HT1080 (cell line): ENCODE measurements around the gene SLC47A1. TPM values are rescaled to one million over a fixed set of nuclear protein-coding genes. Genes with fewer than 3 reads are reported as not detected.

Experiments used
- DNase-seq: peaks from one replicate; pipeline ENCODE4 v3.0.0-alpha.2; 2015; ENCODE audit warnings: low read depth
- small RNA-seq: library from RNA; depleted of rRNA; stranded (forward); fragments of <200 nt; gene quantifications from one replicate; pipeline ENCODE3, GENCODE V24; 2014
- total RNA-seq: library from RNA; depleted of rRNA; stranded (reverse); fragments of >200 nt; shearing (Covaris generic); gene quantifications from 2 replicates; pipeline ENCODE4 v1.2.3, GENCODE V29; 2014; rRNA removed

Gene SLC47A1
- total RNA-seq, 1 experiment from 2014 or later = not detected

GRCh38 chr17:19590912-19591551 lies 57.4 kb downstream of the SLC47A1 start:
- no peak for DNase-seq

DNA sequence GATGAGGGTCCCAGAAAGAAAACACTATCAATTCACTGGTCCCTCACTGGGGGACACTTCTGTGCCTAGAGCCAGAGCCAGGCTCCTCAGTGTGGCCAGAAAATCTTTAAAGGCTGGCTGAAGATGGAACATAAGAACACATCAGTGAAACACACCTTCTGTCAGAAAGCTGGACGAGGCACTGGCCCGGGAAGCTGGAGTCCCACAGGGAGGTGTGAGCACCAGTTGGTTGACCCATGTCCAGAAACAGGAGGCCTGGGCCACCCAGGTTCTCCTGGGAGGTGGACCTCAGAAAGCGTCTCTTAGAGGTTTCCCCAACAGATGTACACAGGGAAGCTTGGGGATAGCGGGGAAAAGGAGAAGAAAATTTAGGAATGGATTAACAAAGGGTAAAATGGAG lies 58.7 kb downstream of the SLC47A1 start:
- no peak for DNase-seq

GRCh38 chr17:19596869-19597268 lies 63.2 kb downstream of the SLC47A1 start:
- no peak for DNase-seq

DNA sequence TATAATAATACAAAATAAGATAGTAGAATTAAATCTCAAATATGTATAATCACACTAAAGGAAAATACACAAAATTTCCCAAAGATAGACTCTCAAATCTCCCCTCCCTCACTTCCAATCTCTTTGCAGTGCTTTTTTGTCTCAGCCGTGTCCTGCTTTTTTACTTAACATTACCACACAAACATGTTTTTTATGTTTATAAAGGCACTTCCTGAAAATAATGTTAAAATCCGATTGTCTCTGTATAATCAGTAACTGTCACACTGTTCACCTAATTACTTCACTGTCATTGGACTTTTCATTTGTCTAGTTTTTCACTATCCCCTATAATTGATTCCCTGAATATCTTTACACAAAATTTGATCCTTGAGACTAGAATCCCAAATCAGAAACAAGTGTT lies 76.7 kb downstream of the SLC47A1 start:
- no peak for DNase-seq

GRCh38 chr17:19610879-19611278 lies 77.2 kb downstream of the SLC47A1 start:
- no peak for DNase-seq

GRCh38 chr17:19613979-19614378 lies 80.3 kb downstream of the SLC47A1 start:
- no peak for DNase-seq

DNA sequence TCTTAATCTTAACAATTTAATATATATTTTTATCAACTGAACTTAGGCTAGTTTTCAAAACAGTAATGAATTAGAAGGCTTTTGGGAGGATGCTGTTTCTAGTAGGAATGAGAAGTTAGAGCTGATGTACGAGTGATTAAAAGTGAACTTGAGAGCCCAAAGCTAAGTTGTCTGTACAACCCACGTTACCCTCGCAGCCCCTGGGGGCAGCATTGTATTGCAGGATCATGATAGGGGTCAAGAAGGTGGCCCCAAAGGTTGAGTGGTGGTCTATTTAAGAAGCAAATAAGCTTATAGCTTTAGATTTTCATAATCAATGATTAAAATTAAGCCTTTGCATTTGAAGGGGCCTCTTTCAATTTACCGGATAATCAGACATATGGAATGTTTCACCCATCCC lies 81.2 kb downstream of the SLC47A1 start:
- DNase-seq = no peak

DNA sequence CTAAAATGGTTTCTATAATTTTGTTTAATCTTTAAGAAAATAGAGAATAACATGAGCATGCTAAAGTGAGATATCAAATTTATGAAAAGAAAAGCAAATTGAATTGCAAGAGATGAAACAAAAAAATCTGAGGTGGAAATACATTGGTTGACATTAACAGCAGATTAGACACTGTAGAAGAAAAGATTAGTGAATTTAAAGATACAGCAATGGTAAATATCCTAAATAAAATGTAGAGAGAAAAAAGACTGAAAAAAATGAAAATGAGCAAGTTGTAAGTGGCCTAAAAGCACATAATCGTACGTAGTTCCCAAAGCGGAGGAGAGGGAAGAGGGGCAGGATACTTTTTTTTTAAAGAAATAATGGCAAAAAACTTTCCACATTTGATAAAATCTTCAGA lies 84.4 kb downstream of the SLC47A1 start:
- no peak for DNase-seq

DNA sequence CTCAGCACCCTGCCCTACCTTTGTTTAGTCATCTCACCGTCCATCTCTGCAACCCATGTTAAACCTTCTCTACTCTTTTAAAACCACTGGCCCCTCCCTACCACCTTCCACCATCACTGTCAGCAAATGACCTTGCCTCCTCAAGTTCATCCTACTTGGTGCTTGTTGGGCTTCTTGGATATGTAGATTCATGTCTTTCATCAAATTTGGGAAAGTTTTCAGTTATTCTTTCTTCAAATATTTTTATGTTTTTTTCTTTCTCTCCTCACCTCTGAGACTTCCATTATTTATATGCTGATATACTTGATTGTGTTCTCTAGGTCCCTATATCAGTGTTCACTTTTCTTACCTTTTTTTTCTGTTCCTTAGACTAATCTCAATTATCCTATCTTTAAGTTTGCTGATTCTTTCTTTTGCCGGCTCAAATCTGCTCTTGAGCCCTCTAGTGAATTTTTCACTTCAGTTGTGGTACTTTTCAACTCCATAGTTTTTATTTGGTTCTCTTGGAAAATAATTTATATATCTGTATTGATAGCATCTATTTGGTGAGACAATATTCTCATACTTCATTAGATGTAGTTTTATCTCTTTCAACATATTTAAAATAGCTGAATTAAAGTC lies 86.2 kb downstream of the SLC47A1 start:
- no peak for DNase-seq

GRCh38 chr17:19621697-19622096 lies 88.0 kb downstream of the SLC47A1 start:
- DNase-seq = no peak

- no peak for DNase-seq
These were observed 92.4 kb downstream of the SLC47A1 start for GRCh38 chr17:19626079-19626478.

Small RNA genes within 50 kb of the gene (small RNA-seq; reads per million reads assigned to genes)
- gene AC025627.2 (not detected), gene NMTRQ-TTG12-1 (not detected)

Other genes starting within 250 kb of the SLC47A1 start
- gene B9D1, start 171.1 kb upstream of the SLC47A1 start, total RNA-seq = 33.8 and 39.7 TPM in 2 replicates
- 4.9 and 8.6 TPM in 2 replicates for gene MAPK7, start 155.4 kb upstream of the SLC47A1 start, total RNA-seq
- gene MFAP4, start 146.7 kb upstream of the SLC47A1 start, total RNA-seq = not detected in 2 replicates
- 0.27 TPM in 1 of 2 replicates, not detected in the other for gene RNF112, start 122.6 kb upstream of the SLC47A1 start, total RNA-seq
- gene ALDH3A2, start 114.9 kb downstream of the SLC47A1 start, total RNA-seq = 34.3 and 60.4 TPM in 2 replicates
- not detected in 2 replicates for gene SLC47A2, start 182.7 kb downstream of the SLC47A1 start, total RNA-seq
- gene ALDH3A1, start 214.4 kb downstream of the SLC47A1 start, total RNA-seq = 0.85 TPM in 1 of 2 replicates, not detected in the other